HepG2 (cell line): ENCODE data around the gene PCDHGA12. TPM values are rescaled to one million over a fixed set of nuclear protein-coding genes. Genes with fewer than 3 reads are reported as not detected.
A peak's percentile ranks its signal among the peaks of the same experiment; 100 is the strongest.

Experiments used
- ATAC-seq: fragments of 200-7000 bp; cut with Tn5 transposase; 3 replicates; pipeline ENCODE4 v1.9.1; 2020; ENCODE audit warnings: mild to moderate bottlenecking, moderate library complexity
- BruUV-seq: library from RNA; stranded (reverse); fragments of 400-500 nt; replicated peaks from 2 replicates; lab custom pipeline; 2021; lab: Mats Ljungman, UMichigan
- CTCF ChIA-PET: fragments of 300-600 bp; formaldehyde crosslinking; extraction: SDS; loops from one replicate; lab custom pipeline; 2021; ENCODE audit warnings: low total read pairs, inconsistent platforms, low intra/inter-chr PET ratio; lab: Yijun Ruan, JAX
- POLR2A ChIA-PET: fragments of 350-600 bp; sonication (Branson Sonifier 250); formaldehyde crosslinking; loops from one replicate; lab custom pipeline; 2020; ENCODE audit warnings: antibody characterized with exemption, inconsistent platforms; lab: Yijun Ruan, JAX
- DNase-seq: peaks from one replicate; pipeline ENCODE4 v3.0.0-alpha.2; 2015; ENCODE audit warnings: low spot score
- FAIRE-seq: peaks from 3 replicates; lab custom pipeline; 2011; peaks lifted over from hg19 to GRCh38; lab: Jason Lieb, UNC
- H2AFZ ChIP-seq: one replicate; pipeline ENCODE4 v1.6.1; 2011; ENCODE audit warnings: low read length, inconsistent platforms
- H3K27ac ChIP-seq: fragments of 300-600 bp; 3 replicates; pipeline ENCODE4 v1.8.0; 2011; ENCODE audit warnings: mixed run types, mild to moderate bottlenecking, mixed read lengths, low read length, inconsistent platforms; ENCODE audit not compliant: insufficient read depth; ENCODE audit errors: extremely low read length
- H3K27me3 ChIP-seq, 2 experiments: fragments of 200-600 bp in 1 of 2; 2 replicates in 1 of 2; 3 replicates in 1 of 2; pipeline versions ENCODE4 v1.6.0 to v1.8.0; 2011; ENCODE audit warnings: low read length in 2 of 2, mild to moderate bottlenecking in 2 of 2, moderate library complexity in 2 of 2, inconsistent platforms in 1 of 2; ENCODE audit not compliant: insufficient read depth in 2 of 2, control insufficient read depth in 1 of 2
- H3K36me3 ChIP-seq, 2 experiments: fragments of 200-600 bp in 1 of 2; replicated peaks in 1 of 2; 2 replicates in 1 of 2; 3 replicates in 1 of 2; pipeline versions ENCODE4 v1.5.1 to v1.8.0; 2011; ENCODE audit warnings: low read length in 2 of 2, inconsistent platforms in 1 of 2; ENCODE audit not compliant: insufficient read depth in 2 of 2, control insufficient read depth in 1 of 2
- H3K4me1 ChIP-seq: 2 replicates; pipeline ENCODE4 v1.5.1; 2012; ENCODE audit warnings: low read length, inconsistent platforms; ENCODE audit not compliant: insufficient read depth
- H3K4me2 ChIP-seq: 2 replicates; pipeline ENCODE4 v1.6.0; 2011; ENCODE audit warnings: low read depth, low read length, inconsistent platforms
- H3K4me3 ChIP-seq, 3 experiments: fragments of 200-600 bp in 1 of 3; sonication (generic), shearing (Covaris generic) in 1 of 3; replicated peaks in 1 of 3; 2 replicates each; pipeline ENCODE4 v1.5.1; 2011 to 2016; ENCODE audit warnings: low read length in 3 of 3, inconsistent platforms in 2 of 3, low read depth in 2 of 3, mild to moderate bottlenecking in 2 of 3, control low read depth in 1 of 3, mixed read lengths in 1 of 3; ENCODE audit not compliant: insufficient read depth in 1 of 3
- H3K79me2 ChIP-seq: one replicate; pipeline ENCODE4 v1.6.1; 2011; ENCODE audit warnings: low read length, inconsistent platforms; ENCODE audit not compliant: insufficient read depth
- H3K9ac ChIP-seq: 2 replicates; pipeline ENCODE4 v1.6.0; 2011; ENCODE audit warnings: mild to moderate bottlenecking, low read depth, low read length, inconsistent platforms; ENCODE audit not compliant: insufficient read depth
- H3K9me3 ChIP-seq: 2 replicates; pipeline ENCODE4 v1.5.1; 2012; ENCODE audit warnings: mild to moderate bottlenecking, low read length
- H4K20me1 ChIP-seq: 2 replicates; pipeline ENCODE4 v1.6.0; 2011; ENCODE audit warnings: inconsistent platforms, mild to moderate bottlenecking, low read length, moderate library complexity; ENCODE audit not compliant: insufficient read depth
- PAWR ChIP-seq: sonication (generic); formaldehyde crosslinking; IDR thresholded peaks from 2 replicates; pipeline ENCODE4 v1.4.0; 2020; ENCODE audit warnings: missing genetic modification reagents, mild to moderate bottlenecking, borderline replicate concordance
- REXO4 ChIP-seq: sonication (generic); formaldehyde crosslinking; IDR thresholded peaks from 2 replicates; pipeline ENCODE4 v1.8.0; 2022; ENCODE audit warnings: missing genetic modification reagents, mild to moderate bottlenecking, borderline replicate concordance
- SNAI1 ChIP-seq: sonication (generic); formaldehyde crosslinking; IDR thresholded peaks from 2 replicates; pipeline ENCODE4 v1.5.0; 2020; ENCODE audit warnings: mild to moderate bottlenecking, missing genetic modification reagents, borderline replicate concordance
- SSRP1 ChIP-seq: IDR thresholded peaks from 2 replicates; pipeline ENCODE4 v1.6.1; 2016; ENCODE audit warnings: control low read depth
- STAG1 ChIP-seq: sonication (generic); formaldehyde crosslinking; IDR thresholded peaks from 2 replicates; pipeline ENCODE4 v1.4.0; 2020; ENCODE audit warnings: missing genetic modification reagents
- ZNF367 ChIP-seq: sonication (generic); formaldehyde crosslinking; IDR thresholded peaks from 2 replicates; pipeline ENCODE4 v1.4.0; 2020; ENCODE audit warnings: missing genetic modification reagents, borderline replicate concordance
- ZNF543 ChIP-seq: sonication (generic); formaldehyde crosslinking; IDR thresholded peaks from 2 replicates; pipeline ENCODE4 v1.4.0; 2020; ENCODE audit warnings: mild to moderate bottlenecking, missing genetic modification reagents
- WGBS: methylation state at CpG from one replicate; pipeline ENCODE4 v1.1.6; 2017; ENCODE audit warnings: low lambda C conversion rate; 5-methylcytosine and 5-hydroxymethylcytosine counted together
- in situ Hi-C: cut with HindIII; loops from 2 replicates; pipeline ENCODE4 v1.10.0; 2017; ENCODE audit warnings: low pct_unique_long_range_greater_than_20kb; ENCODE audit not compliant: extremely low pct_ligation_motif_present
- intact Hi-C: fragments of 100-400 bp; cut with micrococcal nuclease; formaldehyde crosslinking; loops from one replicate; pipeline ENCODE4 v1.10.0; 2022; ENCODE audit not compliant: unreplicated experiment
- polyA plus RNA-seq, 8 experiments: library from polyadenylated mRNA; depleted of rRNA in 3 of 8; stranded (reverse) in 7 of 8; unstranded in 1 of 8; fragments of >200 nt; fragmentation: Illumina TruSeq in 4 of 8; extraction: Trizol in 4 of 8; gene quantifications; 2 replicates each; pipeline versions ENCODE4 v1.2.1 to v1.2.3, GENCODE V29; 2011 to 2016; ENCODE audit warnings: low read depth in 4 of 8, missing spikeins in 1 of 8, mixed read lengths in 1 of 8; ENCODE audit not compliant: insufficient read depth in 1 of 8
- total RNA-seq, 5 experiments: library from RNA; depleted of rRNA; stranded (reverse); fragments of >200 nt; fragmentation: Illumina TruSeq; extraction: Trizol; gene quantifications; 2 replicates each; pipeline ENCODE4 v1.2.3, GENCODE V29; 2016; ENCODE audit warnings: low read depth in 1 of 5
- TF ChIP-seq, protein P1 (sequence below): sonication (generic); formaldehyde crosslinking; IDR thresholded peaks from 2 replicates; pipeline ENCODE4 v1.5.1; 2020; ENCODE audit warnings: mild to moderate bottlenecking, moderate library complexity, missing genetic modification reagents
- TF ChIP-seq, protein P2 (sequence below): sonication (generic); formaldehyde crosslinking; IDR thresholded peaks from 2 replicates; pipeline ENCODE4 v1.5.0; 2020; ENCODE audit warnings: mild to moderate bottlenecking, missing genetic modification reagents, moderate library complexity

PCDHGA12 gene
- total and polyA plus RNA-seq, 2 of the 13 experiments (the other 11 are each of a cell fraction or from before 2014, with no cell fraction given): 0.07 to 0.13 TPM

DNA sequence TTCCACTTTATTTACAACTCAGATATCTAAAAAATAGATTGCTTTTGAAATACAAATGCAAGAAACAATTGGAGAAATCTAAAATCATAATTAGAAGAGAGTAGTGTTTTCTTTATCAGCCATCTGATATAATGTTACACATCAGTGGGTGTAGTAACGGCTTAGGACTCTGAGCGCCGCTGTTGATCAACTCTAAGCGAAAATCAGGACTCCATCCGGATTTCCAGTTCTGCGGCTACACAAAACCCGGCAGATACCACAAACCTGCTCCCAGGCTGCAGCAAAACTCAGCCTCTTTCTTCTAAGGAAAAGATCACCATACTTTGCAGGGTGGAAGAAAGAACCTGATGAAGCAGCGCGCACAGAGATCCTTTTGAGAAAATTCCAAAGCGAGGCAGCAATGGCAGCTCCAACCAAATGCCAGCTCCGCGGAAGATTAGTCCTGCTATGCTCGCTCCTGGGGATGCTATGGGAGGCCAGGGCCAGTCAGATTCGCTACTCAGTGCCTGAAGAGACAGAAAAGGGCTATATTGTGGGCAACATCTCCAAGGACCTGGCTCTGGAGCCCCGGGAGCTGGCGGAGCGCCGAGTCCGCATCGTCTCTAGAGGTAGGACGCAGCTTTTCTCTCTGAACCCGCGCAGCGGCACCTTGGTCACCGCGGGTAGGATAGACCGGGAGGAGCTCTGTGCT is 27.6 kb upstream of the PCDHGA12 start, which contains the start of gene PCDHGA9:
PCDHGA9 (plus strand) TSS at position 226 of the 691 bp plus-strand sequence; CDS start at position 401, 175 bp downstream.
- Histone ChIP-seq H3K4me2 (no peak within 1 kb of the TSS), H3K9ac (no peak within 1 kb of the TSS), H3K4me1 (no peaks in the 10 kb centered on the region), H3K9me3 (peaks cover 13% of the 10 kb centered on the region; the same call in 1 of the 2 replicates)
- intact Hi-C loops: no loop called here
- in situ Hi-C loops: no loop called here
- DNase-seq: no peak
- WGBS: 79% methylated on average over 27 of the region's 27 CpGs
- TF ChIP-seq, protein P1, sequence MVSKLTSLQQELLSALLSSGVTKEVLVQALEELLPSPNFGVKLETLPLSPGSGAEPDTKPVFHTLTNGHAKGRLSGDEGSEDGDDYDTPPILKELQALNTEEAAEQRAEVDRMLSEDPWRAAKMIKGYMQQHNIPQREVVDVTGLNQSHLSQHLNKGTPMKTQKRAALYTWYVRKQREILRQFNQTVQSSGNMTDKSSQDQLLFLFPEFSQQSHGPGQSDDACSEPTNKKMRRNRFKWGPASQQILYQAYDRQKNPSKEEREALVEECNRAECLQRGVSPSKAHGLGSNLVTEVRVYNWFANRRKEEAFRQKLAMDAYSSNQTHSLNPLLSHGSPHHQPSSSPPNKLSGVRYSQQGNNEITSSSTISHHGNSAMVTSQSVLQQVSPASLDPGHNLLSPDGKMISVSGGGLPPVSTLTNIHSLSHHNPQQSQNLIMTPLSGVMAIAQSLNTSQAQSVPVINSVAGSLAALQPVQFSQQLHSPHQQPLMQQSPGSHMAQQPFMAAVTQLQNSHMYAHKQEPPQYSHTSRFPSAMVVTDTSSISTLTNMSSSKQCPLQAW: no peak
- no peak for TF ChIP-seq ZNF543 (CRISPR knock-in tag)
- TF ChIP-seq SNAI1 (CRISPR knock-in tag): no peak
- TF ChIP-seq STAG1 (CRISPR knock-in tag): peak; percentile 26; the same call in 1 of the 2 replicates
- TF ChIP-seq REXO4 (CRISPR knock-in tag): no peak
- TF ChIP-seq, protein P2, sequence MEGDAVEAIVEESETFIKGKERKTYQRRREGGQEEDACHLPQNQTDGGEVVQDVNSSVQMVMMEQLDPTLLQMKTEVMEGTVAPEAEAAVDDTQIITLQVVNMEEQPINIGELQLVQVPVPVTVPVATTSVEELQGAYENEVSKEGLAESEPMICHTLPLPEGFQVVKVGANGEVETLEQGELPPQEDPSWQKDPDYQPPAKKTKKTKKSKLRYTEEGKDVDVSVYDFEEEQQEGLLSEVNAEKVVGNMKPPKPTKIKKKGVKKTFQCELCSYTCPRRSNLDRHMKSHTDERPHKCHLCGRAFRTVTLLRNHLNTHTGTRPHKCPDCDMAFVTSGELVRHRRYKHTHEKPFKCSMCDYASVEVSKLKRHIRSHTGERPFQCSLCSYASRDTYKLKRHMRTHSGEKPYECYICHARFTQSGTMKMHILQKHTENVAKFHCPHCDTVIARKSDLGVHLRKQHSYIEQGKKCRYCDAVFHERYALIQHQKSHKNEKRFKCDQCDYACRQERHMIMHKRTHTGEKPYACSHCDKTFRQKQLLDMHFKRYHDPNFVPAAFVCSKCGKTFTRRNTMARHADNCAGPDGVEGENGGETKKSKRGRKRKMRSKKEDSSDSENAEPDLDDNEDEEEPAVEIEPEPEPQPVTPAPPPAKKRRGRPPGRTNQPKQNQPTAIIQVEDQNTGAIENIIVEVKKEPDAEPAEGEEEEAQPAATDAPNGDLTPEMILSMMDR (CRISPR knock-in tag): peak; percentile 22
- no peak for TF ChIP-seq SSRP1 (CRISPR knock-in tag)
- TF ChIP-seq ZNF367 (CRISPR knock-in tag): no peak
- no peak for TF ChIP-seq PAWR (CRISPR knock-in tag)
- TF ChIP-seq, all 625 proteins: peak for 2
- Histone ChIP-seq H3K27ac (no peak within 1 kb of the TSS), H3K36me3 (no peaks in the 10 kb centered on the region), H3K27me3 (no peaks in the 10 kb centered on the region; a peak in 1 of 5 replicates), H2AFZ (no peak within 1 kb of the TSS), H3K4me3 (no peak within 1 kb of the TSS), H4K20me1 (no peaks in the 10 kb centered on the region), H3K79me2 (no peaks in the 10 kb centered on the region)
- CTCF ChIA-PET: no interaction called here
- FAIRE-seq: no peak
- no TSS peak for BruUV-seq
- no peak for ATAC-seq
- POLR2A ChIA-PET: no interaction called here
